IMR-90 (cell line): ENCODE data around the gene TRAPPC2L. TPM values are rescaled to one million over a fixed set of nuclear protein-coding genes. Genes with fewer than 3 reads are reported as not detected.

Experiments used
- ATAC-seq: fragments of 200-7000 bp; cut with Tn5 transposase; 2 replicates; pipeline ENCODE4 v1.9.1; 2020; ENCODE audit warnings: low read depth, mild to moderate bottlenecking, moderate library complexity
- BruUV-seq: library from RNA; stranded (reverse); fragments of 400-500 nt; replicated peaks from 2 replicates; lab custom pipeline; 2021; lab: Mats Ljungman, UMichigan
- CTCF ChIA-PET: fragments of 300-600 bp; formaldehyde crosslinking; extraction: SDS; loops from one replicate; lab custom pipeline; 2021; ENCODE audit warnings: antibody characterized with exemption; lab: Yijun Ruan, JAX
- POLR2A ChIA-PET: fragments of 300-600 bp; sonication (Branson Sonifier 250); formaldehyde crosslinking; loops from one replicate; lab custom pipeline; 2022; ENCODE audit warnings: antibody characterized with exemption; ENCODE audit not compliant: unreplicated experiment; lab: Charles Lee
- DNase-seq: peaks from one replicate; pipeline ENCODE4 v3.0.0; 2013
- H2AFZ ChIP-seq: replicated peaks from 2 replicates; pipeline ENCODE3; 2013; ENCODE audit warnings: low read length, mild to moderate bottlenecking; ENCODE audit not compliant: poor library complexity
- H2AK5ac ChIP-seq: 2 replicates; pipeline ENCODE4 v1.6.1; 2013; ENCODE audit warnings: low read depth, low read length, inconsistent platforms
- H2AK9ac ChIP-seq: replicated peaks from 2 replicates; pipeline ENCODE3; 2013; ENCODE audit warnings: mild to moderate bottlenecking, low read depth, low read length, moderate library complexity; ENCODE audit not compliant: poor library complexity
- H2BK120ac ChIP-seq: 2 replicates; pipeline ENCODE4 v1.6.1; 2013; ENCODE audit warnings: low read depth, low read length, inconsistent platforms
- H2BK15ac ChIP-seq: 3 replicates; pipeline ENCODE4 v1.6.1; 2013; ENCODE audit warnings: low read depth, low read length, inconsistent platforms
- H2BK20ac ChIP-seq: 2 replicates; pipeline ENCODE4 v1.6.1; 2013; ENCODE audit warnings: low read depth, mild to moderate bottlenecking, inconsistent platforms, low read length, moderate library complexity
- H2BK5ac ChIP-seq: 2 replicates; pipeline ENCODE4 v1.6.1; 2013; ENCODE audit warnings: mild to moderate bottlenecking, low read depth, low read length, inconsistent platforms; ENCODE audit not compliant: poor library complexity, severe bottlenecking
- H3K14ac ChIP-seq: replicated peaks from 2 replicates; pipeline ENCODE4 v1.6.1; 2013; ENCODE audit warnings: low read depth, low read length, inconsistent platforms
- H3K18ac ChIP-seq: 2 replicates; pipeline ENCODE4 v1.6.1; 2013; ENCODE audit warnings: low read depth, low read length, control low read depth
- H3K23ac ChIP-seq: 2 replicates; pipeline ENCODE4 v1.6.1; 2013; ENCODE audit warnings: low read depth, low read length, inconsistent platforms
- H3K27ac ChIP-seq: 2 replicates; pipeline ENCODE4 v1.5.1; 2013; ENCODE audit warnings: mild to moderate bottlenecking, control low read depth, low read length; ENCODE audit not compliant: insufficient read depth
- H3K27me3 ChIP-seq: 2 replicates; pipeline ENCODE4 v1.6.1; 2013; ENCODE audit warnings: low read length; ENCODE audit not compliant: control insufficient read depth, insufficient read depth
- H3K36me3 ChIP-seq: 2 replicates; pipeline ENCODE4 v1.6.1; 2013; ENCODE audit warnings: low read length, mixed read lengths; ENCODE audit not compliant: control insufficient read depth, insufficient read depth
- H3K4ac ChIP-seq: 2 replicates; pipeline ENCODE4 v1.6.1; 2013; ENCODE audit warnings: low read depth, low read length, inconsistent platforms
- H3K4me1 ChIP-seq: 2 replicates; pipeline ENCODE4 v1.6.1; 2013; ENCODE audit warnings: low read length, mixed read lengths; ENCODE audit not compliant: control insufficient read depth, insufficient read depth
- H3K4me2 ChIP-seq: 2 replicates; pipeline ENCODE4 v1.6.1; 2013; ENCODE audit warnings: low read depth, mild to moderate bottlenecking, control low read depth, low read length, moderate library complexity
- H3K4me3 ChIP-seq: 2 replicates; pipeline ENCODE4 v1.5.1; 2013; ENCODE audit warnings: low read depth, mild to moderate bottlenecking, control low read depth, low read length, moderate library complexity; ENCODE audit not compliant: insufficient read depth
- H3K56ac ChIP-seq: 2 replicates; pipeline ENCODE4 v1.6.1; 2013; ENCODE audit warnings: low read length, inconsistent platforms; ENCODE audit not compliant: insufficient read depth; ENCODE audit errors: extremely low read depth
- H3K79me1 ChIP-seq, 2 experiments: 2 replicates each; pipeline ENCODE4 v1.6.1; 2013; ENCODE audit warnings: low read length in 2 of 2, inconsistent platforms in 1 of 2, low read depth in 1 of 2
- H3K9ac ChIP-seq: 2 replicates; pipeline ENCODE4 v1.6.1; 2013; ENCODE audit warnings: low read depth, low read length, control low read depth
- H3K9me1 ChIP-seq: 2 replicates; pipeline ENCODE4 v1.6.1; 2013; ENCODE audit warnings: low read length, inconsistent platforms; ENCODE audit not compliant: insufficient read depth
- H3K9me3 ChIP-seq: 2 replicates; pipeline ENCODE4 v1.6.1; 2013; ENCODE audit warnings: low read length; ENCODE audit not compliant: control insufficient read depth, insufficient read depth
- H4K20me1 ChIP-seq: 2 replicates; pipeline ENCODE4 v1.6.1; 2013; ENCODE audit warnings: low read length, inconsistent platforms; ENCODE audit not compliant: insufficient read depth
- H4K5ac ChIP-seq: 2 replicates; pipeline ENCODE4 v1.6.1; 2013; ENCODE audit warnings: mild to moderate bottlenecking, low read depth, low read length, control low read depth
- H4K8ac ChIP-seq, 2 experiments: 2 replicates each; pipeline ENCODE4 v1.6.1; 2013; ENCODE audit warnings: low read depth in 2 of 2, low read length in 2 of 2, control low read depth in 1 of 2, inconsistent platforms in 1 of 2
- H4K91ac ChIP-seq: 2 replicates; pipeline ENCODE4 v1.6.1; 2013; ENCODE audit warnings: low read depth, low read length, inconsistent platforms; ENCODE audit not compliant: insufficient read depth
- CEBPB ChIP-seq: IDR thresholded peaks from 2 replicates; pipeline ENCODE4 v1.6.1; 2012; ENCODE audit warnings: low read depth, low read length, improper control_type of control experiment
- CHD1 ChIP-seq: IDR thresholded peaks from 2 replicates; pipeline ENCODE4 v1.6.1; 2012; ENCODE audit warnings: low read depth, low read length, improper control_type of control experiment
- FOS ChIP-seq: fragments of 150-350 bp; IDR thresholded peaks from 2 replicates; pipeline ENCODE4 v1.6.1; 2016; ENCODE audit warnings: low read depth, low read length
- MAFK ChIP-seq: IDR thresholded peaks from 2 replicates; pipeline ENCODE4 v1.6.1; 2012; ENCODE audit warnings: low read depth, low read length, improper control_type of control experiment
- MAZ ChIP-seq: IDR thresholded peaks from 2 replicates; pipeline ENCODE4 v1.6.1; 2012; ENCODE audit warnings: low read depth, mild to moderate bottlenecking, low read length, improper control_type of control experiment, moderate library complexity, borderline replicate concordance
- MXI1 ChIP-seq: IDR thresholded peaks from 2 replicates; pipeline ENCODE4 v1.6.1; 2012; ENCODE audit warnings: low read depth, mild to moderate bottlenecking, low read length, moderate library complexity, borderline replicate concordance
- NFE2L2 ChIP-seq: fragments of 150-350 bp; IDR thresholded peaks from 2 replicates; pipeline ENCODE4 v1.6.1; 2016; ENCODE audit warnings: low read depth, mild to moderate bottlenecking, low read length
- POLR2A ChIP-seq: IDR thresholded peaks from 2 replicates; pipeline ENCODE4 v1.6.1; 2012; ENCODE audit warnings: mild to moderate bottlenecking, low read depth, low read length
- RCOR1 ChIP-seq: IDR thresholded peaks from 2 replicates; pipeline ENCODE4 v1.6.1; 2012; ENCODE audit warnings: mild to moderate bottlenecking, low read length, improper control_type of control experiment; ENCODE audit not compliant: insufficient replicate concordance
- RFX5 ChIP-seq: IDR thresholded peaks from 2 replicates; pipeline ENCODE4 v1.8.0; 2012; ENCODE audit warnings: low read depth, mild to moderate bottlenecking, low read length, moderate library complexity
- SMC3 ChIP-seq: fragments of 150-350 bp; IDR thresholded peaks from 2 replicates; pipeline ENCODE4 v1.6.1; 2016; ENCODE audit warnings: low read depth, mild to moderate bottlenecking, antibody characterized with exemption, low read length, moderate library complexity
- WGBS, 2 experiments: methylation state at CpG; one replicate each; pipeline versions ENCODE4 v1.1.5 to v1.1.7; 2013; ENCODE audit warnings: missing lambda C conversion rate in 2 of 2; ENCODE audit not compliant: insufficient read length in 1 of 2; ENCODE audit errors: extremely low coverage in 2 of 2; 5-methylcytosine and 5-hydroxymethylcytosine counted together
- dilution Hi-C: fragments of 300-500 bp; cut with HindIII; formaldehyde crosslinking; loops from one replicate; pipeline ENCODE4 v1.14.3; 2018; ENCODE audit warnings: low sequenced_read_pairs; ENCODE audit not compliant: unreplicated experiment
- in situ Hi-C: fragments of 300-500 bp; cut with MboI; formaldehyde crosslinking; loops from 3 replicates; pipeline ENCODE4 v1.14.3; 2019; ENCODE audit warnings: low sequenced_read_pairs, inconsistent platforms, mixed read lengths
- intact Hi-C: fragments of 100-400 bp; cut with micrococcal nuclease; formaldehyde crosslinking; loops from 2 replicates; pipeline ENCODE4 v1.10.0; 2022
- polyA plus RNA-seq, 3 experiments: library from polyadenylated mRNA; depleted of rRNA; stranded (reverse); fragments of >200 nt; gene quantifications; 2 replicates each; pipeline ENCODE4 v1.2.3, GENCODE V29; 2012; ENCODE audit warnings: low replicate concordance in 1 of 3
- total RNA-seq: library from RNA; depleted of rRNA; stranded (reverse); fragments of >200 nt; gene quantifications from 2 replicates; pipeline ENCODE4 v1.2.3, GENCODE V29; 2012
- TF ChIP-seq, protein P1 (sequence below): fragments of 150-350 bp; IDR thresholded peaks from 2 replicates; pipeline ENCODE4 v1.6.1; 2016; ENCODE audit warnings: low read depth, mild to moderate bottlenecking, low read length, moderate library complexity, borderline replicate concordance
- TF ChIP-seq, protein P2 (sequence below): fragments of 150-350 bp; IDR thresholded peaks from 2 replicates; pipeline ENCODE4 v1.6.1; 2017; ENCODE audit warnings: mild to moderate bottlenecking, antibody characterized with exemption, low read length, low read depth
- TF ChIP-seq, protein P3 (sequence below): conservative IDR thresholded peaks from 2 replicates; pipeline ENCODE4 v1.5.1; 2012; ENCODE audit warnings: mild to moderate bottlenecking, low read depth, low read length, improper control_type of control experiment

TRAPPC2L gene
- total and polyA plus RNA-seq, 2 of the 4 experiments (the other 2 are of a cell fraction), result 102 to 109 TPM

DNA sequence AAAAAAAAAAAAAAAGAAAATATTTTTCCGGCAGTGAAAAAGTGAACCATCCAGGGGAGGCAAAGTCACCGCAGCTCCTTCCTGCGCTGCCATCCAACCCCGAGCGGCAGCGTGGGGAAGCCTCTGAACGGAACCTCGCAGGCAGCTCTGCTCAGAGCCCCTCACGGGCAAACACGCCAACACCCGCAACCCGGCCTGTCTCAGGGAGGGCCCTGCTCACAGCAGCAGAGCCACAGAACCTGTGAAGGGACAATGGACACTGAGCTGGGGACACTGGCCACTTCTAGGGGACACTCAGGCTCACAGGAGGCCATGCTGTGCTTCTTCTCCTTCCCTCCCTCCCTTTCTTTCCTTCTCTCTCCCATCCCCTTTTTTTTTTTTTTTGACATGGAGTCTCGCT is 23.8 kb upstream of the TRAPPC2L start:
- Histone ChIP-seq H3K27me3 (no peaks in the 10 kb centered on the region), H2BK20ac (no peak overlapping the region), H3K4me3 (no peak overlapping the region), H3K36me3 (peaks cover 19% of the 10 kb centered on the region; the same call in 1 of the 2 replicates), H3K56ac (no peak overlapping the region), H3K4ac (no peak overlapping the region), H3K4me1 (peaks cover 4% of the 10 kb centered on the region; the same call in 1 of the 2 replicates), H2BK5ac (no peak overlapping the region), H2BK120ac (no peak overlapping the region), H3K23ac (no peak overlapping the region), H2AFZ (no peak overlapping the region), H3K4me2 (no peak overlapping the region), H2AK5ac (no peak overlapping the region), H2AK9ac (no peak overlapping the region), H3K14ac (no peak overlapping the region), H4K5ac (no peak overlapping the region), H3K9me1 (no peaks in the 10 kb centered on the region), H4K8ac (no peak overlapping the region), H3K18ac (no peak overlapping the region), H4K20me1 (peaks cover 4% of the 10 kb centered on the region; the same call in 1 of the 2 replicates), H3K79me1 (no peaks in the 10 kb centered on the region), H3K9me3 (no peaks in the 10 kb centered on the region), H4K91ac (no peak overlapping the region), H3K27ac (no peak overlapping the region), H2BK15ac (no peak overlapping the region), H3K9ac (no peak overlapping the region)
- ChIA-PET POLR2A (no interaction called here), CTCF (no interaction called here)
- dilution Hi-C loops (no loop called here), in situ Hi-C loops (no loop called here), intact Hi-C loops (no loop called here)
- WGBS, 2 experiments, result 100% methylated on average over 9 of the region's 13 CpGs; no CpG with 5 or more reads in 1 of the 2 experiments
- TF ChIP-seq SMC3 (no peak), RFX5 (no peak), NFE2L2 (no peak), FOS (no peak), POLR2A (no peak), RCOR1 (no peak), MXI1 (no peak), MAFK (no peak), MAZ (no peak), CHD1 (no peak), CEBPB (no peak)
- TF ChIP-seq, protein P1, sequence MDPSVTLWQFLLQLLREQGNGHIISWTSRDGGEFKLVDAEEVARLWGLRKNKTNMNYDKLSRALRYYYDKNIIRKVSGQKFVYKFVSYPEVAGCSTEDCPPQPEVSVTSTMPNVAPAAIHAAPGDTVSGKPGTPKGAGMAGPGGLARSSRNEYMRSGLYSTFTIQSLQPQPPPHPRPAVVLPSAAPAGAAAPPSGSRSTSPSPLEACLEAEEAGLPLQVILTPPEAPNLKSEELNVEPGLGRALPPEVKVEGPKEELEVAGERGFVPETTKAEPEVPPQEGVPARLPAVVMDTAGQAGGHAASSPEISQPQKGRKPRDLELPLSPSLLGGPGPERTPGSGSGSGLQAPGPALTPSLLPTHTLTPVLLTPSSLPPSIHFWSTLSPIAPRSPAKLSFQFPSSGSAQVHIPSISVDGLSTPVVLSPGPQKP, result no peak
- TF ChIP-seq, protein P2, sequence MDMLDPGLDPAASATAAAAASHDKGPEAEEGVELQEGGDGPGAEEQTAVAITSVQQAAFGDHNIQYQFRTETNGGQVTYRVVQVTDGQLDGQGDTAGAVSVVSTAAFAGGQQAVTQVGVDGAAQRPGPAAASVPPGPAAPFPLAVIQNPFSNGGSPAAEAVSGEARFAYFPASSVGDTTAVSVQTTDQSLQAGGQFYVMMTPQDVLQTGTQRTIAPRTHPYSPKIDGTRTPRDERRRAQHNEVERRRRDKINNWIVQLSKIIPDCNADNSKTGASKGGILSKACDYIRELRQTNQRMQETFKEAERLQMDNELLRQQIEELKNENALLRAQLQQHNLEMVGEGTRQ, result no peak
- TF ChIP-seq, protein P3, sequence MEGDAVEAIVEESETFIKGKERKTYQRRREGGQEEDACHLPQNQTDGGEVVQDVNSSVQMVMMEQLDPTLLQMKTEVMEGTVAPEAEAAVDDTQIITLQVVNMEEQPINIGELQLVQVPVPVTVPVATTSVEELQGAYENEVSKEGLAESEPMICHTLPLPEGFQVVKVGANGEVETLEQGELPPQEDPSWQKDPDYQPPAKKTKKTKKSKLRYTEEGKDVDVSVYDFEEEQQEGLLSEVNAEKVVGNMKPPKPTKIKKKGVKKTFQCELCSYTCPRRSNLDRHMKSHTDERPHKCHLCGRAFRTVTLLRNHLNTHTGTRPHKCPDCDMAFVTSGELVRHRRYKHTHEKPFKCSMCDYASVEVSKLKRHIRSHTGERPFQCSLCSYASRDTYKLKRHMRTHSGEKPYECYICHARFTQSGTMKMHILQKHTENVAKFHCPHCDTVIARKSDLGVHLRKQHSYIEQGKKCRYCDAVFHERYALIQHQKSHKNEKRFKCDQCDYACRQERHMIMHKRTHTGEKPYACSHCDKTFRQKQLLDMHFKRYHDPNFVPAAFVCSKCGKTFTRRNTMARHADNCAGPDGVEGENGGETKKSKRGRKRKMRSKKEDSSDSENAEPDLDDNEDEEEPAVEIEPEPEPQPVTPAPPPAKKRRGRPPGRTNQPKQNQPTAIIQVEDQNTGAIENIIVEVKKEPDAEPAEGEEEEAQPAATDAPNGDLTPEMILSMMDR, result no peak
- no peak for ATAC-seq
- no TSS peak for BruUV-seq
- no peak for DNase-seq
